Hematopoietic multipotent progenitor cell treated with erythropoietin and hydrocortisone succinate and interleukin-3 and kit ligand, for 15 days (in vitro differentiated cells): ENCODE measurements around the gene SHISA7.
"Not testable (repeated sequence)": the region's sequence is repeated elsewhere in the genome, so short reads cannot be mapped to it uniquely, and the experiment has no call there.

ENCODE experiments used
- DNase-seq: peaks from one replicate; pipeline ENCODE4 v3.0.0-alpha.2; 2015; ENCODE audit warnings: low spot score

SHISA7 gene

GRCh38 chr19:55418185-55418584 lies 24.9 kb downstream of the SHISA7 start:
- DNase-seq, result peak; percentile 71

GRCh38 chr19:55410168-55410567 lies 32.9 kb downstream of the SHISA7 start:
- DNase-seq, result no peak

GRCh38 chr19:55409179-55409578 lies 33.9 kb downstream of the SHISA7 start:
- not testable (repeated sequence) for DNase-seq

GRCh38 chr19:55408533-55408872 lies 34.6 kb downstream of the SHISA7 start:
- DNase-seq, result no peak

GRCh38 chr19:55407800-55408532 lies 35.1 kb downstream of the SHISA7 start:
- peak; percentile 96 for DNase-seq

GRCh38 chr19:55407550-55407799 lies 35.6 kb downstream of the SHISA7 start, which contains the start of gene UBE2S:
UBE2S (minus strand) TSS chr19:55407788; CDS start chr19:55407589, 199 bp downstream.
- not testable (repeated sequence) for DNase-seq

- peak; percentile 59 for DNase-seq
These were observed 36.1 kb downstream of the SHISA7 start for GRCh38 chr19:55406826-55407549.

GRCh38 chr19:55406091-55406825 lies 36.8 kb downstream of the SHISA7 start:
- no peak for DNase-seq

- no peak for DNase-seq
These were observed 37.5 kb downstream of the SHISA7 start for GRCh38 chr19:55405638-55406037.

GRCh38 chr19:55402509-55402908 lies 40.6 kb downstream of the SHISA7 start:
- DNase-seq, result no peak

- DNase-seq, result not testable (repeated sequence)
These were observed 41.7 kb downstream of the SHISA7 start for GRCh38 chr19:55401390-55401789.

- no peak for DNase-seq
These were observed 42.6 kb downstream of the SHISA7 start for GRCh38 chr19:55400281-55401087.

GRCh38 chr19:55398200-55398925 lies 44.7 kb downstream of the SHISA7 start:
- DNase-seq, result no peak

GRCh38 chr19:55392820-55393761 lies 50.0 kb downstream of the SHISA7 start:
- DNase-seq, result no peak

GRCh38 chr19:55391702-55392615 lies 51.1 kb downstream of the SHISA7 start:
- DNase-seq, result no peak

- peak; percentile 43 for DNase-seq
These were observed 51.9 kb downstream of the SHISA7 start for GRCh38 chr19:55391191-55391670.

- no peak for DNase-seq
These were observed 52.6 kb downstream of the SHISA7 start for GRCh38 chr19:55390461-55390880.

- DNase-seq, result no peak
These were observed 53.4 kb downstream of the SHISA7 start for GRCh38 chr19:55389386-55390317.
